ENCODE measurements around the gene EFCC1.
A peak's percentile ranks its signal among the peaks of the same experiment; 100 is the strongest.

EFCC1 gene

GRCh38 chr3:128994581-128995546 lies 6.2 kb upstream of the EFCC1 start:
- no peak for DNase-seq (ENCODE audit: low spot score)

GRCh38 chr3:128995737-128996136 lies 5.4 kb upstream of the EFCC1 start:
- DNase-seq (ENCODE audit: low spot score), result no peak

- no peak for DNase-seq (ENCODE audit: low spot score)
Observed at GRCh38 chr3:128996200-128996599, 4.9 kb upstream of the EFCC1 start.

- DNase-seq (ENCODE audit: low spot score), result no peak
Observed at GRCh38 chr3:128996726-128997125, 4.4 kb upstream of the EFCC1 start.

- DNase-seq (ENCODE audit: low spot score), result no peak
Observed at GRCh38 chr3:128997486-128998133, 3.5 kb upstream of the EFCC1 start.

- DNase-seq (ENCODE audit: low spot score), result no peak
Observed at GRCh38 chr3:128998561-128998960, 2.5 kb upstream of the EFCC1 start.

- no peak for DNase-seq (ENCODE audit: low spot score)
Observed at GRCh38 chr3:128999102-128999501, 2.0 kb upstream of the EFCC1 start.

GRCh38 chr3:129000742-129001100 lies 383 bp upstream of the EFCC1 start:
- DNase-seq (ENCODE audit: low spot score), result no peak

- DNase-seq (ENCODE audit: low spot score), result no peak
Observed at GRCh38 chr3:129001806-129002572, 885 bp downstream of the EFCC1 start.

- no peak for DNase-seq (ENCODE audit: low spot score)
Observed at GRCh38 chr3:129002573-129003569, 1.8 kb downstream of the EFCC1 start.

- DNase-seq (ENCODE audit: low spot score), result peak; percentile 21
Observed at GRCh38 chr3:129003578-129004112, 2.5 kb downstream of the EFCC1 start.

- DNase-seq (ENCODE audit: low spot score), result no peak
Observed at GRCh38 chr3:129004639-129005295, 3.7 kb downstream of the EFCC1 start.

- no peak for DNase-seq (ENCODE audit: low spot score)
Observed at GRCh38 chr3:129005526-129006303, 4.6 kb downstream of the EFCC1 start.

GRCh38 chr3:129006864-129007263 lies 5.8 kb downstream of the EFCC1 start:
- DNase-seq (ENCODE audit: low spot score), result no peak

GRCh38 chr3:129007792-129008191 lies 6.7 kb downstream of the EFCC1 start:
- DNase-seq (ENCODE audit: low spot score), result no peak

GRCh38 chr3:129009266-129009665 lies 8.2 kb downstream of the EFCC1 start:
- DNase-seq (ENCODE audit: low spot score), result no peak

- no peak for DNase-seq (ENCODE audit: low spot score)
Observed at GRCh38 chr3:129010310-129010956, 9.3 kb downstream of the EFCC1 start.

- DNase-seq (ENCODE audit: low spot score), result no peak
Observed at GRCh38 chr3:129013491-129013891, 12.4 kb downstream of the EFCC1 start.

- DNase-seq (ENCODE audit: low spot score), result no peak
Observed at GRCh38 chr3:129014148-129014547, 13.0 kb downstream of the EFCC1 start.

Data from SK-N-DZ (cell line).